GM21423 (cell line): ENCODE measurements around the gene PSMD5.

Source experiments
- ATAC-seq: cut with Tn5 transposase; IDR thresholded peaks from one replicate; pipeline ENCODE4 v1.9.1; 2021; ENCODE audit warnings: mild to moderate bottlenecking, moderate library complexity; ENCODE audit not compliant: unreplicated experiment

The PSMD5 gene

GRCh38 chr9:120842685-120843485 is at the start of gene PSMD5:
TSS of gene PSMD5 (minus strand) at chr9:120842922. CDS start at chr9:120842909, 13 bp downstream.
- peak; percentile 99 for ATAC-seq

GRCh38 chr9:120891884-120892747 is 49.4 kb upstream of the PSMD5 start:
- peak; percentile 27 for ATAC-seq

GRCh38 chr9:120891245-120891883 is 48.6 kb upstream of the PSMD5 start:
- no peak for ATAC-seq

GRCh38 chr9:120890320-120891244 is 47.9 kb upstream of the PSMD5 start:
- no peak for ATAC-seq

GRCh38 chr9:120889606-120890271 is 47.0 kb upstream of the PSMD5 start:
- ATAC-seq = no peak

GRCh38 chr9:120888626-120889025 is 45.9 kb upstream of the PSMD5 start:
- no peak for ATAC-seq

GRCh38 chr9:120886490-120886967 is 43.8 kb upstream of the PSMD5 start:
- no peak for ATAC-seq

GRCh38 chr9:120885958-120886357 is 43.2 kb upstream of the PSMD5 start:
- ATAC-seq = no peak

- ATAC-seq = no peak
Observed at GRCh38 chr9:120885457-120885856, 42.7 kb upstream of the PSMD5 start.

GRCh38 chr9:120883608-120883996 is 40.9 kb upstream of the PSMD5 start:
- no peak for ATAC-seq

- no peak for ATAC-seq
Observed at GRCh38 chr9:120882935-120883607, 40.3 kb upstream of the PSMD5 start.

- ATAC-seq = no peak
Observed at GRCh38 chr9:120879446-120879845, 36.7 kb upstream of the PSMD5 start.

GRCh38 chr9:120878188-120879130 is 35.7 kb upstream of the PSMD5 start:
- no peak for ATAC-seq

GRCh38 chr9:120877276-120878034 is 34.7 kb upstream of the PSMD5 start:
- peak; percentile 42 for ATAC-seq

GRCh38 chr9:120876842-120877240 is 34.1 kb upstream of the PSMD5 start, which contains the start of gene PHF19:
TSS of gene PHF19 (minus strand) at chr9:120877188. CDS start at chr9:120874741, 2,447 bp downstream.
- ATAC-seq = peak; percentile 0

GRCh38 chr9:120875954-120876841 is 33.5 kb upstream of the PSMD5 start:
- peak; percentile 67 for ATAC-seq
